Lower leg skin (tissue), 3 donors: ENCODE data around the gene KDM7A.

ENCODE experiments used
- CTCF ChIP-seq, 3 donors: fragments of 450-650 bp; IDR thresholded peaks; one replicate each; pipeline ENCODE4 v1.5.1; 2016; ENCODE audit warnings: antibody characterized with exemption in 3 of 3, mild to moderate bottlenecking in 3 of 3, moderate library complexity in 2 of 3
- POLR2A ChIP-seq, 2 donors: fragments of 450-650 bp; IDR thresholded peaks; one replicate each; pipeline ENCODE4 v1.6.1; 2016 to 2017; ENCODE audit warnings: antibody characterized with exemption in 2 of 2, mild to moderate bottlenecking in 1 of 2, moderate library complexity in 1 of 2

- no peak for TF ChIP-seq CTCF (IDR thresholded peaks at IDR 0.05)
- no peak for TF ChIP-seq POLR2A (IDR thresholded peaks at IDR 0.05)
Measured at GRCh38 chr7:140142031-140142430, 34.8 kb downstream of the KDM7A start.
